DOHH2 (cell line): ENCODE data around the gene KRTAP10-6.

ENCODE experiments used
- H3F3A ChIP-seq: fragments of 200-600 bp; sonication (generic), shearing (Covaris generic); 2 replicates; pipeline ENCODE4 v1.6.0; 2016; ENCODE audit warnings: antibody characterized with exemption, mild to moderate bottlenecking; ENCODE audit not compliant: control insufficient read depth, insufficient read depth
- H3K27ac ChIP-seq: fragments of 200-600 bp; sonication (generic); 2 replicates; pipeline ENCODE4 v1.5.1; 2014; ENCODE audit warnings: low read depth, mild to moderate bottlenecking, low read length, moderate library complexity
- H3K27me3 ChIP-seq: fragments of 200-600 bp; sonication (generic); 2 replicates; pipeline ENCODE4 v1.6.1; 2014; ENCODE audit warnings: mild to moderate bottlenecking, low read length, mixed read lengths; ENCODE audit not compliant: control insufficient read depth
- H3K36me3 ChIP-seq: fragments of 200-600 bp; sonication (generic); 2 replicates; pipeline ENCODE4 v1.6.1; 2014; ENCODE audit warnings: mild to moderate bottlenecking, low read length, moderate library complexity, mixed read lengths; ENCODE audit not compliant: control insufficient read depth
- H3K4me1 ChIP-seq: fragments of 200-600 bp; sonication (generic); 2 replicates; pipeline ENCODE4 v1.6.1; 2014; ENCODE audit warnings: mild to moderate bottlenecking, low read length, mixed read lengths; ENCODE audit not compliant: control insufficient read depth
- H3K4me2 ChIP-seq: fragments of 200-600 bp; sonication (generic); 2 replicates; pipeline ENCODE4 v1.6.0; 2014; ENCODE audit warnings: mild to moderate bottlenecking, low read length, moderate library complexity
- H3K4me3 ChIP-seq: fragments of 200-600 bp; sonication (generic); 2 replicates; pipeline ENCODE4 v1.5.1; 2014; ENCODE audit warnings: mild to moderate bottlenecking, low read length, mixed read lengths
- H3K79me2 ChIP-seq: fragments of 200-600 bp; sonication (generic); 2 replicates; pipeline ENCODE4 v1.6.1; 2014; ENCODE audit warnings: mild to moderate bottlenecking, low read length, mixed read lengths; ENCODE audit not compliant: control insufficient read depth
- H3K9me2 ChIP-seq: fragments of 200-600 bp; sonication (generic); replicated peaks from 2 replicates; pipeline ENCODE4 v1.6.1; 2014; ENCODE audit warnings: mild to moderate bottlenecking, low read length, mixed read lengths; ENCODE audit not compliant: control insufficient read depth
- H3K9me3 ChIP-seq: fragments of 200-600 bp; sonication (generic); 2 replicates; pipeline ENCODE4 v1.6.1; 2014; ENCODE audit warnings: antibody characterized with exemption, low read length, mixed read lengths; ENCODE audit not compliant: control insufficient read depth, insufficient read depth
- H4K20me1 ChIP-seq: fragments of 200-600 bp; sonication (generic); 2 replicates; pipeline ENCODE4 v1.6.0; 2014; ENCODE audit warnings: low read depth, mild to moderate bottlenecking, antibody characterized with exemption, low read length, moderate library complexity; ENCODE audit not compliant: control insufficient read depth, insufficient read depth
- EZH2phosphoT487 ChIP-seq: fragments of 200-600 bp; sonication (generic); IDR thresholded peaks from 2 replicates; pipeline ENCODE4 v1.6.1; 2017; ENCODE audit warnings: borderline replicate concordance, mild to moderate bottlenecking, antibody characterized with exemption, low read length, moderate library complexity, mixed read lengths
- TF ChIP-seq, protein P1 (sequence below): fragments of 200-600 bp; sonication (generic); IDR thresholded peaks from one replicate; pipeline ENCODE4 v1.5.1; 2014; ENCODE audit warnings: antibody characterized with exemption, mild to moderate bottlenecking, low read depth, low read length; ENCODE audit not compliant: poor library complexity, severe bottlenecking

Gene KRTAP10-6

DNA sequence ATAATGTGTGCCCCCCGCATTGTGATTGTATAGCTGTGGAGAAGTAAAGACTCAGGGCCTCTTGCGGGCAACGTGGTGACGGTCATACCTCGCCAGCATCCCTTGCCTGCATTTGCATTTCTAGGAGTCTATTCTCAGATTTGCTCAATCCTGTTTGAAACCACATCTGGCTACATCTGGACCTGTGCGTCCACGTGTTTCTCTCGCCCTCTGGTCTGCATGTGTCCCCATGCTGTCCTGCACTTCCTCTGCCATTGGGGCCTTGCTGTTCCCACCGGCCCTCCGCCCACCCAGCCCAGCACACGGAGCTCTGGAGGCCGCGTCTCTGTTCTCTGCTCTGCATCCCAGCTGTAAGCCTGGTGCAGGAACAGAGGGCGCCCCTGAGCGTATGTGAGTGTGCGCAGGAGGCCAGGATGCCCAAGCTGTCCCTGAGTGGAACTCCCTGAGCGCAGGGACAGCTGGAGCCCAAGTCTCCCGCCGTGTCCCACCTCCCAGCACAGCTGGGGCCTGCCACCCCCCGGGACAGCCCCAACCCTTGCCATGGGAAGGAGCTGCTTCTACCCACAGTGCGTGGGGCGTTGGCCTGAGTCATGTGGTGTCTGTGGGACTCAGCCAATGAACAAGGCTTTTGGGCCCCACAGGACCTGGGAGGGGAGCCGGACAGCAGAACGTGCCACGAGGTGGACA is 42.6 kb downstream of the KRTAP10-6 start:
- Histone ChIP-seq H3K4me1 (peaks cover 9% of the 10 kb centered on the region), H3K36me3 (no peaks in the 10 kb centered on the region), H3K9me2 (no peaks in the 10 kb centered on the region), H3K27ac (no peak overlapping the region), H4K20me1 (no peaks in the 10 kb centered on the region), H3K27me3 (no peaks in the 10 kb centered on the region), H3K4me3 (no peak overlapping the region), H3K9me3 (peaks cover 15% of the 10 kb centered on the region), H3K79me2 (no peaks in the 10 kb centered on the region), H3F3A (no peaks in the 10 kb centered on the region), H3K4me2 (no peak overlapping the region)
- no peak for TF ChIP-seq EZH2phosphoT487
- TF ChIP-seq, protein P1, sequence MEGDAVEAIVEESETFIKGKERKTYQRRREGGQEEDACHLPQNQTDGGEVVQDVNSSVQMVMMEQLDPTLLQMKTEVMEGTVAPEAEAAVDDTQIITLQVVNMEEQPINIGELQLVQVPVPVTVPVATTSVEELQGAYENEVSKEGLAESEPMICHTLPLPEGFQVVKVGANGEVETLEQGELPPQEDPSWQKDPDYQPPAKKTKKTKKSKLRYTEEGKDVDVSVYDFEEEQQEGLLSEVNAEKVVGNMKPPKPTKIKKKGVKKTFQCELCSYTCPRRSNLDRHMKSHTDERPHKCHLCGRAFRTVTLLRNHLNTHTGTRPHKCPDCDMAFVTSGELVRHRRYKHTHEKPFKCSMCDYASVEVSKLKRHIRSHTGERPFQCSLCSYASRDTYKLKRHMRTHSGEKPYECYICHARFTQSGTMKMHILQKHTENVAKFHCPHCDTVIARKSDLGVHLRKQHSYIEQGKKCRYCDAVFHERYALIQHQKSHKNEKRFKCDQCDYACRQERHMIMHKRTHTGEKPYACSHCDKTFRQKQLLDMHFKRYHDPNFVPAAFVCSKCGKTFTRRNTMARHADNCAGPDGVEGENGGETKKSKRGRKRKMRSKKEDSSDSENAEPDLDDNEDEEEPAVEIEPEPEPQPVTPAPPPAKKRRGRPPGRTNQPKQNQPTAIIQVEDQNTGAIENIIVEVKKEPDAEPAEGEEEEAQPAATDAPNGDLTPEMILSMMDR: no peak

GRCh38 chr21:44548922-44549321 is 43.4 kb downstream of the KRTAP10-6 start:
- no peaks in the 10 kb centered on the region for H3K36me3 ChIP-seq
- no peak for TF ChIP-seq EZH2phosphoT487
- TF ChIP-seq, protein P1: no peak
- H4K20me1 ChIP-seq: no peaks in the 10 kb centered on the region
- no peak overlapping the region for H3K4me3 ChIP-seq
- H3K4me1 ChIP-seq: peaks cover 9% of the 10 kb centered on the region
- no peak overlapping the region for H3K27ac ChIP-seq
- no peaks in the 10 kb centered on the region for H3K27me3 ChIP-seq
- no peak overlapping the region for H3K4me2 ChIP-seq
- H3K9me2 ChIP-seq: no peaks in the 10 kb centered on the region
- H3K9me3 ChIP-seq: peaks cover 15% of the 10 kb centered on the region
- H3K79me2 ChIP-seq: no peaks in the 10 kb centered on the region
- no peaks in the 10 kb centered on the region for H3F3A ChIP-seq

DNA sequence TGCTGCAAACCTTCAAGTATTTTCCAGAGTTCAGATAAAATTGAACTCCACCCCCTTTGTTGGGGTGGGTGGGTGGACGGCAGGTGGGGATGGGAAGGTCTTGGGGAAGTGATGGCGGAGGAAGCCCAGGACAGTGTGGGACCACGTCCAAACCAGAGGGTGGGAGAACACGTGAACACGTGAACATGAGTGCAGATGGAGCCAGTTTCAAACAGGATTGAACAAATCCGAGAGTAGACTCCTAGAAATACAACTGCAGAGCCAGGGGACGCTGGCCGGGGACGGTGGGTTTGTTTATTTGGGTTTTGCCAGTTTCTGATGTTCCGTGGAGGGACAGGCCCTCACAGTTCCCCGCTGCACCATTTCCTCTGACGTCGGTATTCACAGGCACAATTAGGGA is 43.9 kb downstream of the KRTAP10-6 start:
- no peaks in the 10 kb centered on the region for H4K20me1 ChIP-seq
- no peak overlapping the region for H3K4me3 ChIP-seq
- no peaks in the 10 kb centered on the region for H3K9me2 ChIP-seq
- H3K79me2 ChIP-seq: no peaks in the 10 kb centered on the region
- H3K4me1 ChIP-seq: peaks cover 9% of the 10 kb centered on the region
- no peak overlapping the region for H3K27ac ChIP-seq
- peaks cover 15% of the 10 kb centered on the region for H3K9me3 ChIP-seq
- no peaks in the 10 kb centered on the region for H3K27me3 ChIP-seq
- TF ChIP-seq, protein P1: no peak
- TF ChIP-seq EZH2phosphoT487: no peak
- H3F3A ChIP-seq: no peaks in the 10 kb centered on the region
- H3K36me3 ChIP-seq: no peaks in the 10 kb centered on the region
- no peak overlapping the region for H3K4me2 ChIP-seq
